Thyroid gland (tissue), 4 donors: ENCODE results near the gene HS3ST3A1. TPM values are rescaled to one million over a fixed set of nuclear protein-coding genes. Genes with fewer than 3 reads are reported as not detected.

Experiments
- DNase-seq, 2 donors: peaks; one replicate each; pipeline ENCODE4 v3.0.0-alpha.2; 2019
- H3K27ac ChIP-seq, 3 donors: fragments of 200-600 bp; sonication (generic); 1 replicate in 2 of 3; 2 replicates in 1 of 3; pipeline ENCODE4 v1.5.1; 2016 to 2019; ENCODE audit warnings: mild to moderate bottlenecking in 1 of 3, moderate library complexity in 1 of 3
- H3K27me3 ChIP-seq: fragments of 200-600 bp; sonication (generic); one replicate; pipeline ENCODE4 v1.5.1; 2019
- H3K36me3 ChIP-seq, 2 donors: fragments of 200-600 bp; sonication (generic); one replicate each; pipeline ENCODE4 v1.5.1; 2016 to 2019
- H3K4me1 ChIP-seq, 2 donors: fragments of 200-600 bp; sonication (generic); one replicate each; pipeline ENCODE4 v1.5.1; 2017 to 2019
- H3K4me3 ChIP-seq, 3 donors: fragments of 200-600 bp; sonication (generic); replicated peaks in 1 of 3; 1 replicate in 2 of 3; 2 replicates in 1 of 3; pipeline ENCODE4 v1.5.1; 2016; ENCODE audit warnings: mild to moderate bottlenecking in 1 of 3
- H3K9me3 ChIP-seq: fragments of 200-600 bp; sonication (generic); one replicate; pipeline ENCODE4 v1.5.1; 2017
- POLR2A ChIP-seq, 2 donors: fragments of 450-650 bp; IDR thresholded peaks; one replicate each; pipeline ENCODE4 v1.6.1; 2017; ENCODE audit warnings: antibody characterized with exemption in 2 of 2, mild to moderate bottlenecking in 2 of 2, moderate library complexity in 1 of 2
- WGBS, 2 donors: methylation state at CpG; one replicate each; pipeline ENCODE4 v1.1.5; 2017; 5-methylcytosine and 5-hydroxymethylcytosine counted together
- intact Hi-C: fragments of 100-400 bp; cut with DNase I; formaldehyde crosslinking; loops from one replicate; pipeline ENCODE4 v1.15.1; 2023
- total RNA-seq, 4 donors: library from RNA; depleted of rRNA; stranded (reverse); fragments of >200 nt; gene quantifications; one replicate each; pipeline ENCODE4 v1.2.3, GENCODE V29; 2016
- TF ChIP-seq, protein P1 (sequence below), 6 experiments: fragments of 200-600 bp in 3 of 6; fragments of 450-650 bp in 3 of 6; sonication (generic) in 3 of 6; IDR thresholded peaks; one replicate each; pipeline ENCODE4 v1.5.1; 2016 to 2019; ENCODE audit warnings: antibody characterized with exemption in 6 of 6, mild to moderate bottlenecking in 2 of 6, inconsistent platforms in 1 of 6, moderate library complexity in 1 of 6

Gene HS3ST3A1
- total RNA-seq, 4 donors from 2014 or later = 0.98 to 2.1 (median 1.8) TPM

DNA sequence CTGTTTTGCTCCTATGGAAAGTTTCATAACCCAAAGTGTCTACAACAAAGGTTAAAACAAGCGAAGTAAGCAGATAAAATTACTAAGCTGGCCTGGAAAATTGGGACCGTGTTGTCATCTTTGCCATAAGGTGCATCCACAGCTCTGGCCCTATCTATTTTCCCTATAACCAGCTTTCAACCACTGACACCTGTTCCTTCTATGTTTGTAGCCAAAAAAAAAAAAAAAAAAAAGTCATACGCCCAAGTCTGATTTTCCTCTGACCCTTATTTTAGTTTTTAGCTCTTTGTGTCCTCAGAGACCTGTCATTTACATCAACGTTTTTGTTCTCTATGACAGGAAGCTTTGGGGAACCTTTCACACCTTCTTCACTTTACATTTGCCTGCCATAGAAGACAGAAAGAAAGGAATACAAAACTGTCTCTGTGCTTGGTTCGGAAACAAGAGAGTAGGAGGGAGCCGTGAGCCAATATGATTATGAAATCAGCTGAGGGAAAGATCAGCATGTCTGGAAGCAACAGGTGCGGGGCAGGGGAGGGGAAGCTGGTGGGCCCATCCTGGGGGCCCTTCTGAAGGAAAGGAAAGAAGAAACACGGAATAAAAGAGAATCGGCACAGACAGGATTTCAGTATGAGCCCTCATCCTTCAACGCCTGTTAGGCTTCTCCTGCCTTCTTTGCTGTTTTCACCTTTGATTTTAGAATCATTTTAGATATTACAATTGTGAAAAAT lies 8.5 kb downstream of the HS3ST3A1 start:
- no peak for TF ChIP-seq POLR2A (IDR thresholded peaks at IDR 0.05)
- TF ChIP-seq, protein P1, sequence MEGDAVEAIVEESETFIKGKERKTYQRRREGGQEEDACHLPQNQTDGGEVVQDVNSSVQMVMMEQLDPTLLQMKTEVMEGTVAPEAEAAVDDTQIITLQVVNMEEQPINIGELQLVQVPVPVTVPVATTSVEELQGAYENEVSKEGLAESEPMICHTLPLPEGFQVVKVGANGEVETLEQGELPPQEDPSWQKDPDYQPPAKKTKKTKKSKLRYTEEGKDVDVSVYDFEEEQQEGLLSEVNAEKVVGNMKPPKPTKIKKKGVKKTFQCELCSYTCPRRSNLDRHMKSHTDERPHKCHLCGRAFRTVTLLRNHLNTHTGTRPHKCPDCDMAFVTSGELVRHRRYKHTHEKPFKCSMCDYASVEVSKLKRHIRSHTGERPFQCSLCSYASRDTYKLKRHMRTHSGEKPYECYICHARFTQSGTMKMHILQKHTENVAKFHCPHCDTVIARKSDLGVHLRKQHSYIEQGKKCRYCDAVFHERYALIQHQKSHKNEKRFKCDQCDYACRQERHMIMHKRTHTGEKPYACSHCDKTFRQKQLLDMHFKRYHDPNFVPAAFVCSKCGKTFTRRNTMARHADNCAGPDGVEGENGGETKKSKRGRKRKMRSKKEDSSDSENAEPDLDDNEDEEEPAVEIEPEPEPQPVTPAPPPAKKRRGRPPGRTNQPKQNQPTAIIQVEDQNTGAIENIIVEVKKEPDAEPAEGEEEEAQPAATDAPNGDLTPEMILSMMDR (IDR thresholded peaks at IDR 0.05) = no peak
- intact Hi-C loops = loop anchor here (10.0 kb wide), 1 partner anchor 1332 kb away; no protein-coding TSS in a partner anchor

DNA sequence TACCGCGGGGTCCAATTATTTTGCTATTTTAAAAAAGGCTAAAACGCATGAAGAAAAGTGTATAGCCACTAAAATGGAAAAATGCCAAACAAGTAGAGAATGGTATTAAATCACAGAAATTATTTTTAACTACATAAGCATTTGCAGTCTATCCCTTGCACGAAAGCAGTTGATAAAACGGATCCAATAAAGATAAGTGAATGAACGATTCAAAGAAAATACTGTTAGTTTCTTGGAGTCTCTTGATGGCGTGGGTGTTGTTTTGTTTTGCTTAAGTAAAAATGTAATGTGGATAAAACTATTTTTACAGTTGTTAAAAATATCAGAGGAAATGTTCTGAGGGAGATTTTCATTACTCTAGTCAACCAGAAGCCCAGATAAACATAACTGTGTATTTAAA lies 9.3 kb downstream of the HS3ST3A1 start:
- H3K27me3 ChIP-seq = no peaks in the 10 kb centered on the region
- intact Hi-C loops = loop anchor here (10.0 kb wide), 1 partner anchor 1332 kb away; no protein-coding TSS in a partner anchor
- H3K36me3 ChIP-seq = no peaks in the 10 kb centered on the region
- no peak overlapping the region for H3K4me3 ChIP-seq
- no peaks in the 10 kb centered on the region for H3K9me3 ChIP-seq
- H3K4me1 ChIP-seq = no peaks in the 10 kb centered on the region
- DNase-seq = no peak
- WGBS, 2 donors = 66 to 73% methylated on average over 7 of the region's 7 CpGs
- TF ChIP-seq, protein P1 (IDR thresholded peaks at IDR 0.05) = no peak
- no peak for TF ChIP-seq POLR2A (IDR thresholded peaks at IDR 0.05)
- H3K27ac ChIP-seq = no peak overlapping the region

More for the DNA sequence above, 8.5 kb downstream of the HS3ST3A1 start:
- Histone ChIP-seq H3K9me3 (no peaks in the 10 kb centered on the region), H3K27ac (no peak overlapping the region), H3K4me1 (no peaks in the 10 kb centered on the region), H3K27me3 (no peaks in the 10 kb centered on the region), H3K4me3 (no peak overlapping the region), H3K36me3 (no peaks in the 10 kb centered on the region)
- WGBS, 2 donors = 84% methylated on average over 10 of the region's 10 CpGs
- DNase-seq = no peak

DNA sequence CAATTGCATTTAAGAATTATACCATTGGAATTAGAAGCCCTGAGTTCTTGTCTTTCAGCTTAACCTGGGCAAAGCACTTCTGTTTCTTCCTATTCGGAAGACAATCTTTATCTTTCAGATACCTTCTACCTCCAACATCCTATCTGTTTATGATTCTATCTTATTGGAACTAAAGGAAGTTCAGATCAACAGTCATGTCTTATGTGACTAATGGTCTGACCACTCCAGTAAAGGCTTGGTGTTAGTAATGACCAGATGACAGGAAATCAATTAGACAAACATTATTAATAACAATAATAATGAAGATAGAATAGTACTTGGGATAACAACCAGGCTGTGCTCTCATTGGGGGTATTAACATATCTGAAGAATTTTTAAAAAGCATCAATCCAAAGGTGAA lies 11.3 kb downstream of the HS3ST3A1 start:
- no peak overlapping the region for H3K4me3 ChIP-seq
- intact Hi-C loops = loop anchor here (10.0 kb wide), 1 partner anchor 1334 kb away; no protein-coding TSS in a partner anchor
- no peaks in the 10 kb centered on the region for H3K36me3 ChIP-seq
- no peaks in the 10 kb centered on the region for H3K4me1 ChIP-seq
- 94% methylated on average over 1 of the region's 1 CpG for WGBS, 2 donors
- no peaks in the 10 kb centered on the region for H3K27me3 ChIP-seq
- no peak overlapping the region for H3K27ac ChIP-seq
- no peak for DNase-seq
- TF ChIP-seq POLR2A (IDR thresholded peaks at IDR 0.05) = no peak
- TF ChIP-seq, protein P1 (IDR thresholded peaks at IDR 0.05) = no peak
- no peaks in the 10 kb centered on the region for H3K9me3 ChIP-seq

DNA sequence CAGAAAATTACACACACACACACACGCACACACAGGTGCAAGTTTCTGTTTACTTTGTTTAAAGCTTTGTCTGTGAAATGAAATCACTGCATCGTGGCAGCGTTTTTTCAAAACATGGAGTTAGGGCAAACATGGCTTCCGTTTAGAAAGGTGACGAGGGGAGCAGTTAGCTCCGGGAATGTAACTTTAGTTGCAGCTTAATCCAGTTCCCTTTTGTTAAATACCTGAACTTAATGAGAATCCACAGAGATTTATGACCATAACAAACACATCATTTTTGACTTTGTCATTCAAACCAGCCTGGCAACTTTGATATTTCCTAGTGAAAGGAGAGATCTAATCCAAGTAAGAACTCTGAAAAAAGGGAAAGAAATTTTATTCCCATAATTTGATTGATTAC lies 12.1 kb downstream of the HS3ST3A1 start:
- WGBS, 2 donors = 72 to 78% methylated on average over 6 of the region's 6 CpGs
- no peak overlapping the region for H3K4me3 ChIP-seq
- DNase-seq = no peak
- no peak overlapping the region for H3K27ac ChIP-seq
- intact Hi-C loops = loop anchor here (10.0 kb wide), 1 partner anchor 1335 kb away; no protein-coding TSS in a partner anchor
- TF ChIP-seq, protein P1 (IDR thresholded peaks at IDR 0.05) = no peak
- TF ChIP-seq POLR2A (IDR thresholded peaks at IDR 0.05) = no peak
- no peaks in the 10 kb centered on the region for H3K27me3 ChIP-seq
- no peaks in the 10 kb centered on the region for H3K4me1 ChIP-seq
- no peaks in the 10 kb centered on the region for H3K9me3 ChIP-seq
- no peaks in the 10 kb centered on the region for H3K36me3 ChIP-seq
